LNCAP (cell line): ENCODE results near the gene IRX2.

Experiments
- CTCF ChIP-seq: fragments of 450-650 bp; IDR thresholded peaks from 2 replicates; pipeline ENCODE4 v1.5.1; 2017; ENCODE audit warnings: mild to moderate bottlenecking

The IRX2 gene

DNA sequence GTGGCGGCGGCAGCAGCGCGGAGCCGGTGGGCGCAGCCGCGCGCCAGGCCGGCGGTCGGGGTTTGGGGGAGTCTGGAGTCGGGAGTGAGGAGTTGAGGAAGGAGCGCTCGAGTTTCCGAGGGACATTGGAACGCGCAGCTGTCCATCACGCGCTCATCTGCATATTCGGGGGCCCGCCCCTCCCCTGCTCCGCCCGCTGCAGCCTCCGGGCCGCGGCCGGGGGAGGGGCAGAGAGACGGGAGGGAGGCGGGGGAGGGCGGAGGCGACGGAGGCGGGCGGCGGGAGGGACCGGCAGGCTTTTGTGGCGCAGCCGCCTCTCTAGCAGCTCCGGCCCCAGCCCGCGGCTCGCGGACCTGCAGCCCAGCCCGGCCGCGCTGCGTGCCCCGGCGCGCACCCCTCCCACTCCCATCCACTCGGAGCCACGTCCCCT, at the start of gene IRX2:
Gene IRX2 (minus strand): TSS at position 86 of the 430 bp plus-strand sequence. CDS start 264 bp downstream, outside the sequence.
- no peak for TF ChIP-seq CTCF

GRCh38 chr5:2800035-2800434, 48.6 kb upstream of the IRX2 start:
- no peak for TF ChIP-seq CTCF

DNA sequence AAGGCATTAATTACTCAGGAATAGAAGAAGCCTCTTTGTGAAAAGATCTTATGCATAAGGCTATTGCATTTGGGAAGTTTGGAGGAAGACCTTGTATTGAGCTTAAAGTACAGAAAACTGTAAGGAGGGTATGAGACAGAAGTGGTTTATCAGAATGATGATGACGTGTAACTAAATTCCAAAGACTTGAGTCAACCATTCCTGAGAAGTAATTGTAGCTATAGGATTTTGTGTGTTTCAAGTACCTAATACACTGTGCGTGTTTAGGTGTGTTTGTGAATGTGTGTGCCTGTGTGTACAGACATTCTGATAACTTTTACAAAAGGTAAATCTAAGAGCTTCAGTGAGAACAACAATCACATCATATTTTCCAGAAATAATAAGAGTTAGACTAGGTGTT, 46.5 kb upstream of the IRX2 start:
- no peak for TF ChIP-seq CTCF

- no peak for TF ChIP-seq CTCF
Observed at GRCh38 chr5:2797160-2797559, 45.7 kb upstream of the IRX2 start.

DNA sequence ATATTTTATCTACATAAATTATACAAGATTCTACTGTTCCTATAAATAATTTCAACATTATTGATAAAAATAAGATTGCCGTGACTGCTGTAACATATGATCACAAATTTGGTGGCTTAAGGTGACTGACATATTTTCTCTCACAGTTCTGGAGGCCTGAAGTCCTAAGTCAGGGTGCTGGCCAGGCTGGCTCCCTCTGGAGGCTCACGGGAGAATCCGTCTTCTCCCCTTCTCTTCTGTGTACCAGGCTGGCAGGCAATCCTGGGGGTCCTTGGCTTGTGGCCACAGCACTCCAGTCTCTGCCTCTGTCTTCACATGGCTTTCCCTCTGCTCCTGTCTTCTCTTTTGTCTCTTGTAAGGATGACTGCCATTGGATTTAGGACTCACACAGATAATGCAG, 31.7 kb upstream of the IRX2 start:
- TF ChIP-seq CTCF: 0 out of 2 replicates have a peak, but pooled peaks have one; percentile 9

DNA sequence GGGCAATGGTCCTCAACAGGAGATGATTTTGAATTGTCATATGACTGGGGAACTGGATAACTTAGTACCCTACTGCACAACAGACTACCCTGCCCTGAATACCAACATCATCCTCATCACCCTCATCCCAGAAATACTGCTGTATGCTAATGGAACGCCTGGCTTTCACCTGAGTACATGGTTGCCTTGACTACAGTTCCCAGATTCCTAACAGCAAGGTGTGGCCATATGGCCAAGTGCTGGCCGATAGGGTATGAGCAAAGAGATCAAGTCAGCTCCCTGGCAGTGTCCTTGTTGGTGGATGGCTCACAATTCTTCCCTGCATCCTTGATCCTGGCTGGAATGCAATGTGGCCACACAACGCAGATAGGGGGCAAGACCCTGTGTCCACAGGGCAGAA, 31.2 kb upstream of the IRX2 start:
- TF ChIP-seq CTCF: no peak

DNA sequence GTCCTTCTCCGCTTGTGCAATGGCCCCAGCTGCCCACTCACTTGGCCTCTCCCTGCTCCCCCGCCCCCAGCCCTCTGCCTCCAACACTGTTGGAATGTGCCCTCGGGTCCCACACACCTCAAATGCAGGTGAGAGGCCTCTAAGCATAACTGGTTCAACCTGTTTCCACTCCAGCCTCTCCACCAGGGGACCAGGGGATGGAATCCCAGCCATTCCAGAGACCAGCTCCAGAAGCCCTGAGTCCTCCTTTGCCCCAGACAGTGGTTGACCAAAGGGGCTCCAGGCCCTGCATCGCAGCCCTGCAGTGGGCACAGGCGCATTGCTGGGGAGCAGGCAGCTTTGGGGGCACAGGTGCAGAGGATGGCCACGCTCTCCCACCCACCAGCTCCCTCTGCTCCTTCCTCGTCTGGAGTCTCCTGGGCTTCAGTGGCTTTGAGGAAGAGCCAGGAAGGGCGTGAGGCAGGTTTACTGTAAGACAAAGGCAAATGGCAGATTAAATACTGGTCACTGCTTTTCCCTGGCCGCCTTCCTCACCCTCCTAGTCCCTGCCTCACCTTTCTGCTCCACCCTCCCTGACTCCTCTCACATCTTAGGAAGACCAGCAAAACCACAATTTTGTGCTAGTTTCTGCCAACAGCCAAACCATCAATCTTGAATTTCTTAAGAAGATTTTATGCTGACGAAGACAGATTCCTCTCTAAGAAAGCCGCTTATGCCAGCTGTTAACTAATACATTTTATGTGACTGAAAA, 29.1 kb upstream of the IRX2 start:
- TF ChIP-seq CTCF: no peak
